Trophoblast cell (in vitro differentiated cells and primary cell): ENCODE measurements around the gene SLC37A3.
A peak's percentile ranks its signal among the peaks of the same experiment; 100 is the strongest.

Experiments used
- DNase-seq, 2 donors: peaks; one replicate each; pipeline ENCODE4 v3.0.0-alpha.2; 2016
- H2AFZ ChIP-seq: 2 replicates; pipeline ENCODE4 v1.6.1; 2013; ENCODE audit warnings: low read length, moderate library complexity, mild to moderate bottlenecking; ENCODE audit not compliant: insufficient read depth, poor library complexity
- H2AK5ac ChIP-seq: 2 replicates; pipeline ENCODE4 v1.6.1; 2013; ENCODE audit warnings: mild to moderate bottlenecking, low read length
- H2BK120ac ChIP-seq: 2 replicates; pipeline ENCODE4 v1.6.1; 2013; ENCODE audit warnings: low read length, mild to moderate bottlenecking, moderate library complexity; ENCODE audit not compliant: insufficient read depth, poor library complexity
- H2BK12ac ChIP-seq: 2 replicates; pipeline ENCODE4 v1.6.1; 2013; ENCODE audit warnings: mild to moderate bottlenecking, low read length, moderate library complexity
- H2BK5ac ChIP-seq: 2 replicates; pipeline ENCODE4 v1.6.1; 2013; ENCODE audit warnings: low read length, low read depth, moderate library complexity, mild to moderate bottlenecking; ENCODE audit not compliant: poor library complexity
- H3K14ac ChIP-seq: 2 replicates; pipeline ENCODE4 v1.6.1; 2013; ENCODE audit warnings: mild to moderate bottlenecking, low read length
- H3K18ac ChIP-seq: 2 replicates; pipeline ENCODE4 v1.6.1; 2013; ENCODE audit warnings: mild to moderate bottlenecking, low read length
- H3K23ac ChIP-seq: 2 replicates; pipeline ENCODE4 v1.6.1; 2013; ENCODE audit warnings: low read length
- H3K27ac ChIP-seq: 2 replicates; pipeline ENCODE4 v1.5.1; 2013; ENCODE audit warnings: low read depth, mild to moderate bottlenecking, inconsistent platforms, low read length, moderate library complexity
- H3K27me3 ChIP-seq: 2 replicates; pipeline ENCODE4 v1.6.1; 2013; ENCODE audit warnings: inconsistent platforms, mild to moderate bottlenecking, low read length, moderate library complexity; ENCODE audit not compliant: insufficient read depth
- H3K36me3 ChIP-seq, 2 experiments: 1 replicate in 1 of 2; 2 replicates in 1 of 2; pipeline ENCODE4 v1.6.1; 2013; ENCODE audit warnings: low read length in 2 of 2, mild to moderate bottlenecking in 2 of 2, moderate library complexity in 1 of 2; ENCODE audit not compliant: insufficient read depth in 2 of 2, control insufficient read depth in 1 of 2
- H3K4ac ChIP-seq: 2 replicates; pipeline ENCODE4 v1.6.1; 2013; ENCODE audit warnings: low read depth, mild to moderate bottlenecking, low read length, moderate library complexity
- H3K4me1 ChIP-seq, 2 experiments: 1 replicate in 1 of 2; 2 replicates in 1 of 2; pipeline ENCODE4 v1.6.1; 2013; ENCODE audit warnings: low read length in 2 of 2, mild to moderate bottlenecking in 2 of 2, moderate library complexity in 1 of 2; ENCODE audit not compliant: insufficient read depth in 2 of 2, control insufficient read depth in 1 of 2
- H3K4me2 ChIP-seq: 2 replicates; pipeline ENCODE4 v1.6.1; 2013; ENCODE audit warnings: inconsistent platforms, mild to moderate bottlenecking, low read length, moderate library complexity
- H3K4me3 ChIP-seq: 2 replicates; pipeline ENCODE4 v1.5.1; 2013; ENCODE audit warnings: mild to moderate bottlenecking, low read depth, low read length, inconsistent platforms
- H3K79me1 ChIP-seq: one replicate; pipeline ENCODE4 v1.6.1; 2013; ENCODE audit warnings: low read length
- H3K79me2 ChIP-seq: 2 replicates; pipeline ENCODE4 v1.6.1; 2013; ENCODE audit warnings: low read length, mild to moderate bottlenecking; ENCODE audit not compliant: control insufficient read depth, insufficient read depth, poor library complexity
- H3K9ac ChIP-seq: 2 replicates; pipeline ENCODE4 v1.6.1; 2013; ENCODE audit warnings: mild to moderate bottlenecking, low read length
- H3K9me3 ChIP-seq: 2 replicates; pipeline ENCODE4 v1.6.1; 2013; ENCODE audit warnings: low read depth, mild to moderate bottlenecking, control low read depth, inconsistent platforms, low read length; ENCODE audit not compliant: insufficient read depth
- H4K12ac ChIP-seq: 2 replicates; pipeline ENCODE4 v1.6.1; 2013; ENCODE audit warnings: low read depth, mild to moderate bottlenecking, low read length, moderate library complexity
- H4K8ac ChIP-seq: 2 replicates; pipeline ENCODE4 v1.6.1; 2013; ENCODE audit warnings: low read depth, mild to moderate bottlenecking, low read length, moderate library complexity
- H4K91ac ChIP-seq: one replicate; pipeline ENCODE4 v1.6.1; 2013; ENCODE audit warnings: low read depth, mild to moderate bottlenecking, low read length, moderate library complexity
- WGBS: extraction: QIAGEN DNeasy Blood & Tissue Kit; methylation state at CpG from one replicate; pipeline ENCODE4 v1.1.7; 2013; ENCODE audit warnings: missing lambda C conversion rate; ENCODE audit not compliant: insufficient read length, insufficient coverage; ENCODE audit errors: extremely low coverage; 5-methylcytosine and 5-hydroxymethylcytosine counted together

Gene SLC37A3

DNA sequence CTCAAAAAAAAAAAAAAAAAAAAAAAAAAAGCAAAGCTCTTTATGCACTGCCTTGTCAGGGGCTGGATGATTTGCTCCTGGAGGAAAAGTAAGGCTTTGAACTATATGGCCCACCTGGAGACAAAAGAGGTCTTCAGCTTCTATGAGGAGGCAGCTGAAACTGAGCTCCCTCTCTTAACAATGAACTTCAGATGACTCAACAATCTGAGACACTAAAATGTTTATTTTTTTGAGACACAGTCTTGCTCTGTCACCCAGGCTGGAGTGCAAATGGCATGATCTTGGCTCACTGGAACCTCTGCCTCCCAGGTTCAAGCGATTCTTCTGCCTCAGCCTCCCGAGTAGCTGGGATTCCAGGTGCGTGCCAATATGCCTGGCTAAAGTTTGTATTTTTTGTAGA is 42.3 kb upstream of the SLC37A3 start:
- H2AK5ac ChIP-seq, result no peak overlapping the region
- no peak overlapping the region for H3K9ac ChIP-seq
- H3K79me1 ChIP-seq, result no peaks in the 10 kb centered on the region
- H2AFZ ChIP-seq, result no peak overlapping the region
- no CpG with 5 or more reads among the region's 3 CpGs for WGBS
- H3K27me3 ChIP-seq, result no peaks in the 10 kb centered on the region
- H3K4me1 ChIP-seq, result no peaks in the 10 kb centered on the region
- DNase-seq, result no peak
- H3K4me3 ChIP-seq, result no peak overlapping the region
- H3K4ac ChIP-seq, result no peak overlapping the region
- H3K36me3 ChIP-seq, result no peaks in the 10 kb centered on the region
- H3K18ac ChIP-seq, result no peak overlapping the region
- no peaks in the 10 kb centered on the region for H3K9me3 ChIP-seq
- no peak overlapping the region for H3K27ac ChIP-seq
- H2BK12ac ChIP-seq, result no peak overlapping the region
- no peak overlapping the region for H4K8ac ChIP-seq
- no peaks in the 10 kb centered on the region for H3K79me2 ChIP-seq
- H3K14ac ChIP-seq, result no peak overlapping the region
- H2BK120ac ChIP-seq, result no peak overlapping the region
- H4K91ac ChIP-seq, result no peak overlapping the region
- H2BK5ac ChIP-seq, result no peak overlapping the region
- no peak overlapping the region for H3K23ac ChIP-seq
- H3K4me2 ChIP-seq, result no peak overlapping the region
- H4K12ac ChIP-seq, result no peak overlapping the region

DNA sequence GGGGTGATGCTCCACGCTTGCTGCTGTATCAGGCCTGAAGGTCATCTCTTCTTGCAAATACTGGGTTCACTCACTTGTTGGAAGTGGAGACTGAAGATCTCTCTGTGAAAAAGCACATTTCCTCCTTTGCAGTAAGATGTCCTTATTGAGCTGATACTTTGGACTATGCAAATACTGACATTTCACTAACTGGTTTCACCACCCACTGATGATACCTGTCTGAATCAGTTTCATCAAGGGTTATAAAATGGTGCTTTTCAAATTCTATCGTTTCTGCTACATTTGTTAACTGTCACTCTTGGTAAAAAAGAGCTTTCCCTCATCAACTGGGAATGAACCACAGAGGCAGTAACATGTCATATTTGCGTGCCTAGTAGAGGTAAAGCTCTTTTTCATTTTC is 41.0 kb upstream of the SLC37A3 start:
- no peaks in the 10 kb centered on the region for H3K4me1 ChIP-seq
- no peak for DNase-seq
- H3K4ac ChIP-seq, result no peak overlapping the region
- no CpG with 5 or more reads among the region's 3 CpGs for WGBS
- H3K79me2 ChIP-seq, result no peaks in the 10 kb centered on the region
- no peak overlapping the region for H3K27ac ChIP-seq
- no peaks in the 10 kb centered on the region for H3K9me3 ChIP-seq
- H3K23ac ChIP-seq, result no peak overlapping the region
- H3K27me3 ChIP-seq, result no peaks in the 10 kb centered on the region
- H4K8ac ChIP-seq, result no peak overlapping the region
- no peak overlapping the region for H4K12ac ChIP-seq
- no peak overlapping the region for H2AFZ ChIP-seq
- H3K9ac ChIP-seq, result no peak overlapping the region
- H3K4me2 ChIP-seq, result no peak overlapping the region
- no peaks in the 10 kb centered on the region for H3K79me1 ChIP-seq
- no peak overlapping the region for H2AK5ac ChIP-seq
- no peak overlapping the region for H2BK12ac ChIP-seq
- no peak overlapping the region for H3K18ac ChIP-seq
- H3K4me3 ChIP-seq, result no peak overlapping the region
- no peak overlapping the region for H4K91ac ChIP-seq
- H3K14ac ChIP-seq, result no peak overlapping the region
- no peak overlapping the region for H2BK120ac ChIP-seq
- H3K36me3 ChIP-seq, result no peaks in the 10 kb centered on the region
- no peak overlapping the region for H2BK5ac ChIP-seq

DNA sequence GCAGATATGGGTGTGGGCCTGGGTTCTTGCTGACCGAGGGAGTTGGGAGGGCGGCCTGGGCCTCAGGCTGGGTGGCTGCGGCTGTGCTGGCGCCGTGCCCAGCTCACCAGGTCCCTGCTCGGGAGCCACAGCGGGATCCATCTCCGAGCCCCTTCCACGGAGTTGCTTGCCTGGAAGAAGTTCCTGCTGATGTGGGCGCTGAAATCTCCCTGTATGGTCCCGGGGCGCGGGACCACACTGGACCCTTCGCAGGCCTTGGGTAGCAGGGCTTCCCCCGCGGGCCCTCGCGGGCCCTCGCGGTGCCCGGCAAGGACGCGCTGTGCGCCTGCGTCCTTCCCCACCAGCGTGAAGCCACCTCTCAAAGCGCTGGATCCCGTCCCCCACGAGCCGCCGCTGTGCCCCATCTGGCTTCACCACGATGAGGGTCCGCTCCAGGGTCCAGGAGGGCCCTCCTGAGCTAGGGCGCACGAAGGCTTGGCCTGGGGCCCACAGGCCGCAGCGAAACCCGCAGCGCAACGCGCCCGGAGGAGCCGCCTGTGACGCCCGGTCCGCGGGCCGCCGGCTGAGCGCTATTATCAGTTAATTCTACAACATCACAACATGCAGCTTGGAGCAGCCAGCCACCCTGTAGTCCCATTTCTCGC is 37.0 kb upstream of the SLC37A3 start:
- no peak overlapping the region for H2BK120ac ChIP-seq
- H3K36me3 ChIP-seq, result no peaks in the 10 kb centered on the region
- no CpG with 5 or more reads among the region's 51 CpGs for WGBS

DNA sequence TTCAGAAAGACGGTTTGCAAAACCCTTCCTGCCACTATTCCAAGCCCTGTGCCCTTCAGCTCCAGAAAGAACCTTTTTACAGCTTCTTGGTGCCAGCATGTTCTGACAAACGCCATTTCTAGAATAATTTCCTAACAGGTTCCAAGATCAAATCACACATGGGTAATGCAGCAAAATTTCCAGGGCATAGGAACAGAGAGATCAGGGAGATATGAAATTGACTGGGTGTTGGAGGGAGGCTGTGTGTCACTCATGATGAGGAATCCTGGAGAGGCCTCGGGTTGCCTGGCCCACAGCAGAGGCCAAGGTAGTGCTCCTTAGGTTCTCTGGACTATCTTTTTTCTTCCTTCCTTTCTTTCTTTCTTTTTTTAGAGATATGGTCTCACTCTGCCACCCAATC is 35.1 kb upstream of the SLC37A3 start:
- no peak overlapping the region for H4K8ac ChIP-seq
- no peaks in the 10 kb centered on the region for H3K27me3 ChIP-seq
- no peaks in the 10 kb centered on the region for H3K79me2 ChIP-seq
- H3K14ac ChIP-seq, result no peak overlapping the region
- H3K4me3 ChIP-seq, result no peak overlapping the region
- H2BK120ac ChIP-seq, result no peak overlapping the region
- no peak overlapping the region for H3K18ac ChIP-seq
- H3K4ac ChIP-seq, result no peak overlapping the region
- H2AFZ ChIP-seq, result no peak overlapping the region
- no CpG with 5 or more reads among the region's 3 CpGs for WGBS
- H3K27ac ChIP-seq, result no peak overlapping the region
- H3K36me3 ChIP-seq, result no peaks in the 10 kb centered on the region
- no peak overlapping the region for H4K91ac ChIP-seq
- no peaks in the 10 kb centered on the region for H3K79me1 ChIP-seq
- peaks cover 2% of the 10 kb centered on the region for H3K9me3 ChIP-seq
- no peaks in the 10 kb centered on the region for H3K4me1 ChIP-seq
- H2BK12ac ChIP-seq, result no peak overlapping the region
- H4K12ac ChIP-seq, result no peak overlapping the region
- no peak overlapping the region for H2AK5ac ChIP-seq
- H3K4me2 ChIP-seq, result no peak overlapping the region
- H3K9ac ChIP-seq, result no peak overlapping the region
- peak; percentile 69 to 88 for DNase-seq
- no peak overlapping the region for H3K23ac ChIP-seq
- no peak overlapping the region for H2BK5ac ChIP-seq

More for the DNA sequence above, 37.0 kb upstream of the SLC37A3 start:
- H3K9me3 ChIP-seq, result peaks cover 2% of the 10 kb centered on the region
- H3K9ac ChIP-seq, result no peak overlapping the region
- H3K27ac ChIP-seq, result no peak overlapping the region
- no peak overlapping the region for H4K91ac ChIP-seq
- H2AK5ac ChIP-seq, result no peak overlapping the region
- H4K8ac ChIP-seq, result no peak overlapping the region
- H3K79me2 ChIP-seq, result no peaks in the 10 kb centered on the region
- H3K23ac ChIP-seq, result no peak overlapping the region
- H3K4me3 ChIP-seq, result no peak overlapping the region
- no peak for DNase-seq
- no peak overlapping the region for H3K18ac ChIP-seq
- H3K14ac ChIP-seq, result no peak overlapping the region
- no peak overlapping the region for H2AFZ ChIP-seq
- no peaks in the 10 kb centered on the region for H3K27me3 ChIP-seq
- no peak overlapping the region for H2BK12ac ChIP-seq
- H3K4me2 ChIP-seq, result no peak overlapping the region
- no peak overlapping the region for H2BK5ac ChIP-seq
- H4K12ac ChIP-seq, result no peak overlapping the region
- H3K79me1 ChIP-seq, result no peaks in the 10 kb centered on the region
- no peak overlapping the region for H3K4ac ChIP-seq
- no peaks in the 10 kb centered on the region for H3K4me1 ChIP-seq
